Prostate gland (tissue), 1 donor: ENCODE data around the gene TENT5C.

Source experiments
- POLR2A ChIP-seq: fragments of 450-650 bp; IDR thresholded peaks from one replicate; pipeline ENCODE4 v1.6.1; 2016; ENCODE audit warnings: antibody characterized with exemption, mild to moderate bottlenecking
- POLR2AphosphoS5 ChIP-seq: sonication (generic); formaldehyde crosslinking; IDR thresholded peaks from one replicate; pipeline ENCODE4 v1.6.1; 2017; ENCODE audit warnings: antibody characterized with exemption

DNA sequence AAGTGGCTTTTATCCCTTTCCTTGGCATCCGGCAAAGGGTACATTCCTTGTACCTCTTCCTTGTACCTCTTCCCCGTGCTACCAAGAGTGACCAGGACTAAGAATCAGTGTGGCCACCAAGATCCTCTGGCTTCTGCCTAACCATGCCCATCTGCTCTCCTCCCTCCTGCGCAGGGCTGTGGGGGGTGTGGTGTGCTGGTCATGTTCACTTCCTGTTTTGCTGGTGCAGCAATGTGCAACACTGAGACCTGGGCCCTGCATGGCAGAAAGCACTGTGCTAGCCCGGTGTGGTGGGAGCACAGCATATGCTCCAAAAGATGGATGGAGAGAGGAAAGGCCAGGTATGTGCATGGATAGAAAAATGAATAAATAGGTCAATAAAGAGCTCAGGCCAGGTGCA, 33.3 kb upstream of the TENT5C start:
- TF ChIP-seq POLR2A (no peak), POLR2AphosphoS5 (no peak)
